GM18502 (cell line): ENCODE results near the gene BCL3.

Experiments used
- ATAC-seq: cut with Tn5 transposase; IDR thresholded peaks from one replicate; pipeline ENCODE4 v1.9.1; 2021; ENCODE audit warnings: mild to moderate bottlenecking; ENCODE audit not compliant: unreplicated experiment, poor library complexity

Gene BCL3

DNA sequence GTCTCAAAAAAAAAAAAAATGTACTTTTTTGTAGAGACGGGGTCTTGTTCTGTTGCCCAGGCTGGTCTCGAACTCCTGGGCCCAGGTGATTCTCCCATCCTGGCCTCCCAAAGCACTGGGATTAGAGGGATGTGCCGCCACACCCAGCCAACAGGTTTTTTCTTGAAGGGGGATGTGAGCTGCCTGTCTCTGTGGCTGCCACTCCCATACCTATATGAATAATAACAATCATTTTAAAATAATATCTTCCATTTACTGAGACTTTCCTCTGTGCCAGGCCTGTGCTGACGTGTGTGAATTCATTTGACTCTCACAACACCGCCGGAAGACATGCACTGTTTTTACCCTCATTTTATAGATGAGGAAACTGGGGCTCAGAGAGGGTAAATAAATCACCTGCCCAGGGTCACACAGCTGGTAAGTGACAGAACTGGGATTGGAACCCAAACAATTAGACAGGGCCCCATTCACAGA is 7.2 kb upstream of the BCL3 start:
- no peak for ATAC-seq

DNA sequence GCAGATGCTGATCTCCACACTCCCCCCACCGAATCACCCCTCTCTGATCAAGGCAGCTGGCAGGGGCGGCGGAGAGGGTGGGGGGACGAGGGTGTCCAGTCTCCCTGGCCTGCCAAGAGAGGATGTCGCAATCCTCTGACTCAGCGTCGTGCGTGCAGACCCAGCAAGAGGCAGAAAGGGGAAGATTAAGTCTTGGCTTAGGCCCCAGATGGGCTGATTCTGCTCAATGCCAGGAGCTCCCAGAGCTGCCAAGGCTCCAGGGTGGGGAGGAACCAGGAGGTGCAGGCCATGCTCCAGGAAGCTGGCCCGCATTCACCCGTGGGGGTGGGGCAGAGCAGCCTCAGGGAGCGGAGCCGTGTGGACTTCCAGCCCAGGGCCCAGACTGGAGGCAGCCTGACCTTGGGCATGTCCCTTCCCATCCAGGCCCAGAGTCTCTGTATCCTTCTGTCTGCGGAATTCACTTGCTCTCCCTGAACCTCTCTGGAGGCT is 6.6 kb upstream of the BCL3 start:
- no peak for ATAC-seq

DNA sequence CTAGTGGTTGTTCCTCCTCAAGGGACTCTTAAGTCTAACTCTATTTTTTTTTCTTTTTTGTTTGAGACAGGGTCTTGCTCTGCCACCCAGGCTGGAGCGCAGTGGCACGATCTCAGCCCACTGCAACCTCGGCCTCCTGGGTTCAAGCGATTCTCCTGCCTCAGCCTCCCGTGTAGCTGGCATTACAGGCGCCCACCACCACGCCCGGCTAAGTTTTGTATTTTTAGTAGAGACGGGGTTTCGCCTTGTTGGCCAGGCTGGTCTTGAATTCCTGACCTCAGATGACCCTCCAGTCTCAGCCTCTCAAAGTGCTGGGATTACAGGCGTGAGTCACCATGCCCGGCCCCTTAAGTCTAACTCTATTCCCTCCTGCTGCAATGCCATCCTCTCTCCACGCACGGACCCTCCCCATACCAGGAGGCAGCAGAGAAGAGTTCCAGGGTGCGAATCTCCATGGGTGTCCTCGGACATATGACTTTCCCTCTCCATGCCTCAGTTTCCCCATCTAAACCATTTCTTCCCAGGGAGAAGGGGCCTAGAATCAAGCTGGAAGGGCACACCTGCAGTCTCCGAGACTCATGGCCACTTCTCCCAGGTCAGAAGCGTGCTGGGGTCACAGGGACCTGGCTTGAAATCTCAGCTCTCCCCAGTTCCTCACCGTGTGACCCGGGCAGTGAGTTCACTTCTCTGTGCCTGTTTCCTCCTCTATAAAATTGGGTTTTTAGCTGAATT is 6.0 kb upstream of the BCL3 start:
- ATAC-seq: no peak

DNA sequence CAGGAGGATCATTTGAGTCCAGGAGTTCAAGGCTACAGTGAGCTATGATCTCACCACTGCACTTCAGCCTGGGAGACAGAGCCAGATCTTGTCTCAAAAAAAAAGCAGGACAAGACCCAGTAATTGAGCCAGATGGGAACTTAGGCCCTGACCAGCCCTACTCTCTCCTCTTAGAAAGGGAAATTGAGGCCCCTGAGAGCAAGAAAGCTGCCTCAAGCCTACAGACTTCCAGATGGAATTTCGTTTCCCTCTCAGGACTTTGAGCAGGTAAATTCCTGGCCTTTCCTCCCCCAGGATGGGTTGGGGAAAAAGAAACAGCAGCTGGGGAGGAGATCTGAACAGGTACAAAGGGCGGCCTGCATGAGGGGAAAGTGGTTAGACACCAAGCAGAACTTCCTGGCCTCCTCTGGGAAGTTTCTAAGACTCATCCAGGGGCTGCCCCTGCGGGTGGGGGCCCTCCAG is 3.6 kb upstream of the BCL3 start:
- ATAC-seq: no peak

DNA sequence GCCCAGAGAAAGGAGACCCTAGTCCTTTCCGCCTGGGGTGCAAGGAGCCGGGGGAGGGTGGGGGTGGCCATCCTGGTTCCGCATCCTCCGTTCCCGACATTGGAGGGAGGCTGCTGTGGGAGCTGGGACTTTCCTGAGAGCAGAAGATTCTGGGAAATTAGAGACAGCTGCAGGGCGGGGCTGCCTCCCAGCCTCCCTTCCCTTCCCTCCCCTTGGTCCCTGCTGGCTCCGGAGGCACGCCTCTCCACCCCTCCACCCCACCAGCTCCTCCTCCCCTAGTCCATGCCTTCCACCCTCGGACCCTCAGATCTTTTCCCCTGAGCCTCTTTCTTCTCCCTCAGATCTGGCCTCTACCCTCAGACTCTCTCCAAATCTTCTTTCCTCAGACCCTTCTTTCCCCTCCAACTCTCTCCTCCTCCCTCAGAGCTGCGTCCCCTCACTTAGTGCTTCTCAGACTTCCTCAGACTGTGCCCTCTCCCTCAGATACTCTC is 3.1 kb upstream of the BCL3 start:
- no peak for ATAC-seq

DNA sequence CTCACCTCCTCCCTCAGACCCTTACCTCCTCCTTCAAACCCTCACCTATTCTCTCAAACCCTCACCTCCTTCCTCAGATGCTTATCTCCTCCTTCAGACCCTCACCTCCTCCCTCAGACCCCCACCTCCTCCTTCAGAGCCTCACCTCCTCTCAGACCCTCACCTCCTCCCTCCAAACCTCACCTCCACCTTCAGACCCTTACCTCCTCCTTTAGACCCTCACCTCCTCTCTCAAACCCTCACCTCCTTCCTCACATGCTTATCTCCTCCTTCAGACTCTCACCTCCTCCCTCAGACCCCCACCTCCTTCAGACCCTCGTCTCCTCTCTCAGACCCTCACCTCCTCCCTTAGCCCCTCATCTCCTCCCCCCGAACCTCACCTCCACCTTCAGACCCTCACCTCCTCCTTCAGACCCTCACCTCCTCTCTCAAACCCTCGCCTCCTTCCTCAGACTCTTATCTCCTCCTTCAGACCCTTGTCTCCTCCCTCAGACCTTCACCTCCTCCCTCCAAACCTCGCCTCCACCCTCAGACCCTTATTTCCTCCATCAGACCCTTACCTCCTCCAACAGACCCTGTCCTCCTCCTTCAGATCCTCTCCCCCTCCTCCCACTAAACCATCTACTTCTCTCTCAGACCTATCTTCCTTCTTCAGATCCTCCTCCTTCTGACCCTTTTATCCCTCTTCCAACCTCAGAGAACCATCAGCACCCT is 2.5 kb upstream of the BCL3 start:
- no peak for ATAC-seq

DNA sequence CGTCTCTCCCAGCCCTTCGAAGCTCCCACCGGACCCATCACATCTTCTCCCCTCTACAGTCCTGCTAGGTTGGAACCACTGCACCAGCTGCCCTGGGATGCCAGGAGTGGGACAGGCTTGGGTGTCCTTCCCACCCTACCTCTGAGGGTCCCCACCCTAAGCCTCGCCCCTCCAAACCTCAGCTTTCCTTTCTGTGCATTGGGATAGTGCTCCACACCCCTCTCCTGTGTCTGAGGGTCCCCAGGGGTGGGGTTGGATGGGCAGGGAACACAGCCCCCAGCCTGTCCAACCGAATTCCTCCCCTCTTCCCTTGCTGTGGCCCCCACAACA is 1.9 kb upstream of the BCL3 start:
- no peak for ATAC-seq

DNA sequence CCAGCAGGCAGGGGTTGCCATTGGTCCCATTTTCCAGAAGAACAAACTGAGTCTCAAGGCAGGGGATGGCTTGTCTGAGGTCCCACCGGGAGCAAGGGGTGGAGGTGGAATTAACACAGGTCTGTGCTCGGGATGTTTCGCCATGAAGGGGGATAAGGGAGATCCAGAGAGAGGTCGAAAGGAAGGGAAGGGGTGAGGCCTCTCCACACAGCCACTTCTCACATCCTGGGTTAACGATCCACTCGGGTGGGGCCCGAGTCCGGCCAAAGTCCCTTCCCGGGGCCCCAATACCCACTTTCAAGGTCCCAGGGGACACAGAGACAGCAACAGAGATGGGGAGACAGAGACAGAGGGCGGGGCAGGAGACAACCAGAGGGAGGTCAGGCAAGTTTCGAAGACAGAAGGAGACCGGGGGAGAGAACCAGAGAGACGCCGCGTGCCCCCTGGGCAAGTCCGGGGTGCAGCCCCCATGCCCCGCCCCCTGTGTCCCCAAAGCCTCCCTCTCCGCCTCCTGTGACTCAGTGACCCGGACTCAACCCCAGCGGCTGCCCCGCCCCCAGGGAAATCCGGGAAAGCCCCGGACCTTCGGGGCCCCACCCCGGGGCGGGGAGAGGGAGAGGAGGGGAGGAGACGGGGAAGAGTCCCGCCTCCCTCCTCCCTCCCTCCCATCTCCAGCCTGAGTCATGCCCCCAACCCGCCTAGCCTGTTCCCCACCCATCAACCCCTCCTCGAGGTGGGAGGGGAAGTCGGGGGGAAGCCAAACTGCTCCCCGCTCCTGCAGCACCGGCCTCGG is 1.4 kb upstream of the BCL3 start:
- peak; percentile 49 for ATAC-seq

DNA sequence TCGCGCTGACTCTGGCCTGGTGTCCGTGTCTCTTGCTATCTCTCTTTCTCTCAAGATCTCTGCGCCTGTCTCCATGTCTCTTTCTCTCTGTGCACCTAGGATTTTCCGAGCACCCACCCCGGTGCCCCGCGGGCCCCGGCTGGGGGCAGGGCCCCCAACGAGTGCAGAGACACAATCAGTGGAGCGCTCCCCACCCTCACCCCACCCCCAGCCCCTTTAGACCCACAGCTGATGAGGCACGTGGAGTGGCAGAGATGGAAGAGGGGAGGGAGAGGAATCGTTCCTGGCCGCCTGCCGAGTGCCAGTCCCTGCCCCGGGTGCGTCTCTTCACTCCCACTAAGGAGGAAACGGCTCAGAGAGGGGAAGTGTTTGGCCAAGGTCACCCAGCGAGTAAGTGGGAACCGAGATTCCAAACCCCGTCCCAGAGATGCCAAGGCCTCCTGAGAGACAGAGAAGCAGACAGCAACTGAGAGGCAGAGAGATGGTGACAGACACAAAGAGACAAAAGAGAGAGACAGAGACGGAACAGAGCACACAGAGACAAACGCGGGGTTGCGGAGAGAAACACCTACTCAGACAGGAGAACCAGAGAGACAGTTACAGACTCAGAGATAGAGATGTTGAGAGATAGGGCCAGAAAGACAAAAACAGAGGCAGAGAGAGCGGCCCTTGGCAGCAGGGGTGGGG is 626 bp upstream of the BCL3 start:
- peak; percentile 7 for ATAC-seq

DNA sequence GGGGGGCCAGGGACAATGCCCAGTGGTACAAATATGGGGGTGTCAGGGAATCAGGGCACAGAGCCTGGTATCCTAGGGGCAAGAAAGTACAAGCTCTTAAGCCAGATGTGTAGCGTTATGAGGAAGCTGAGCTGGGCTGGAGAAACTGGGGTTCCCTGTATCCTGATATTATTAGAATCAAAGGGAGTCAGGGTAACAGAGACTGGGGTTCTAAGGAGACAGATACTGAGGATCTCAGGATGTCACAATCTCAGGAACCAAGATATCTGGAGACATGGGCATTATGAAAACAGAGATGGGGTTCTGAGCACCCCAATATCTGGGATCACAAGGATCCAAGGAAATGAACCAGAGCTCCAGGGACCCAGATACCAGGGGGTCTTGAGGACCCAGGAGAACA is 784 bp downstream of the BCL3 start:
- ATAC-seq: no peak

DNA sequence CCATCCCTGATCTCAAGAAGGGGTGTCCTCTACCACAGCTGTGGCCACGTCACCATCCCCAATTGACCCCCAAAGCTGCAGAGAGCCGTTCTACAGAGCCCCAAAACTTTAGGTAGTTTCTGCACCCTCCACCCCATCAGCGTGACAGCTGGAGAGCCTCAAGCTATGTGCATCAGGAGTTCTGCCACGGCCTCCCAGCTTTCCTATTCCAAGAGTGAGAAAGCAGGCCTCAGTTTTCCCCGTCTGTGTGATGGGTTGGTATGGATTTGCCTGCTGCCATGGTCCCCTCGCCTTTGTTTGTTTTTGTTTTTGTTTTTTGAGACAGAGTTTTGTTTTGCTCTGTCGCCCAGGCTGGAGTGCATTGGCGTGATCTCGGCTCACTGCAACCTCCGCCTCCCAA is 1.5 kb downstream of the BCL3 start:
- ATAC-seq: no peak

DNA sequence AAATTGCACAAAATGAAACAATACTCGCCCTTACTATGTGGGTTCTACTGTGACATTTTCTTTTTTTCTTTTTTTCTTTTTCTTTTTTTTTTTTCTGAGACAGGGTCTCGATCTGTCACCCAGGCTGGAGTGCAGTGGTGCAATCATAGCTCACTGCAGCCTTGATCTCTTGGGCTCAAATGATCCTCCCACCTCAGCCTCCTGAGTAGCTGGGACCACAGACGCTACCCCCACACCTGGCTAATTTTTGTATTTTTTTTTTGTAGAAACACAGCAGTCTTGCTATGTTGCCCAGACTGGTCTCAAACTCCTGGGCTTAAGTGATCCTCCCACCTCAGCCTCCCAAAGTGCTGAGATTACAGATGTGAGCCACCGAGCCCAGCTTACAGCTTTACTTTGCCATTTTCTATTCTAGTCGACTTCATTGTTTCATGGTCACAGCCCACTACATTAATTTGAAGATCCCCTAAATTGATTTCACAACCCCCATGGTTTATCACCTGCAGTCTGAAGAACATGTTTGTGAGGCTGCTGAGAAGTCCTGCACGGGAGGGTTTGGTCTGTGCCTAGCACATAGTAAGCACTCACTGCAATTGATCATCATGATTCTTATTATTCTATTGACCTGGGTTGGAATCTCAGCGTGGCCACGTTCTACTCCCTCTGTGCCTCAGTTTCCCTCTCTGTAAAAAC is 3.8 kb downstream of the BCL3 start:
- no peak for ATAC-seq

DNA sequence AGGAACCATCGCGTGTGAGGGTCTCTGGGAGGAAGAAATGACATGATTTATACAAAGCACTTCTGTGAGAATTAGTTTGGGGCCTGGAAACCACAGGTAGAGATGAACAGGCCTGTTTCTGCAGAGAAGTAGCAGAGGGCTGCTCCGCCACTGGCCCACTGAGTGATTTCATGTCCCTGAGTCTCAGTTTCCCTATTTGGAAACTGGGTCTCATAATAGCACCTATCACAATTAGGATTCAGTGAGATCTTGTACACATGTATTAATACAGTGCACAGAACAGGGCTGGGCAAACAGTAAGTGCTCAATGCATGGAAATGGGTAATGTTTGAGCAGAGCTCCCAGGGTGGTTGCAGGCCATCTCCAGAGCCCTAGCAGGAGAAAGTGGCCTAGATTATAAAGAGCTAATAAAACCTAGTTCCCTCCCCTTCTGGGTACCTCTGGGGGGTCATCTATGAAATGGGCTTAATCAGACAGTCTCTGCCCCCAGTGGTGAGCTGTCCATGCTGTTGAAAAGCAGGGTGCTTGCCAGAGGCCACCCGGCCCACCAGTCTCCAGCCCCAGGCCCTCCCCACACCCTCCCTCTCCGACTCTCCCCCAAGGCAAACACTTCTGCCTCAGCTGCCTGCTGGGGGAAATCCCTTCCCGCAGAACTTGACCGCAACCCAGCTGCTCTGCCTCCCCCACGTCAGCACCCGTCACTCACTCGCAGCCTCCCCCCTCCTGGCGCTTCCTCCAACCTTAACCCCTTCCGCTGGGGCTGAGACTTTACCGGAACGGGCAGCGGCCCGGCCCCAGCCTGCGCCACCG is 4.5 kb downstream of the BCL3 start:
- peak; percentile 68 for ATAC-seq

DNA sequence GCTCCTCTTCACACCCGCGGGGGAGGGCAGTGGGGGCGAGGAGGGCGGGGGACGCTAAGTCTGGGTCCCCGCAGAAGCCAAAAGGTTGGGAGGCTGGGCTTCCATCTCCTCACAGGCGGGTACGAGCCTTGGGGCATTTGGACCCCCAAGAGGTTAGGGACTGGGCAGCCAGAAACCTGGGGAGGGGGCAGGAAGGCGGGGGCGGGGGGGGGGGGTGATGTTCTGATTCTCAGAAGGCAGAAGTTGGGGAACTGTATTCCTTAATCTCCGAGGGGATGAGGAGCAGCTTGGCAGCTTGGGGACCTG is 5.1 kb downstream of the BCL3 start:
- no peak for ATAC-seq

DNA sequence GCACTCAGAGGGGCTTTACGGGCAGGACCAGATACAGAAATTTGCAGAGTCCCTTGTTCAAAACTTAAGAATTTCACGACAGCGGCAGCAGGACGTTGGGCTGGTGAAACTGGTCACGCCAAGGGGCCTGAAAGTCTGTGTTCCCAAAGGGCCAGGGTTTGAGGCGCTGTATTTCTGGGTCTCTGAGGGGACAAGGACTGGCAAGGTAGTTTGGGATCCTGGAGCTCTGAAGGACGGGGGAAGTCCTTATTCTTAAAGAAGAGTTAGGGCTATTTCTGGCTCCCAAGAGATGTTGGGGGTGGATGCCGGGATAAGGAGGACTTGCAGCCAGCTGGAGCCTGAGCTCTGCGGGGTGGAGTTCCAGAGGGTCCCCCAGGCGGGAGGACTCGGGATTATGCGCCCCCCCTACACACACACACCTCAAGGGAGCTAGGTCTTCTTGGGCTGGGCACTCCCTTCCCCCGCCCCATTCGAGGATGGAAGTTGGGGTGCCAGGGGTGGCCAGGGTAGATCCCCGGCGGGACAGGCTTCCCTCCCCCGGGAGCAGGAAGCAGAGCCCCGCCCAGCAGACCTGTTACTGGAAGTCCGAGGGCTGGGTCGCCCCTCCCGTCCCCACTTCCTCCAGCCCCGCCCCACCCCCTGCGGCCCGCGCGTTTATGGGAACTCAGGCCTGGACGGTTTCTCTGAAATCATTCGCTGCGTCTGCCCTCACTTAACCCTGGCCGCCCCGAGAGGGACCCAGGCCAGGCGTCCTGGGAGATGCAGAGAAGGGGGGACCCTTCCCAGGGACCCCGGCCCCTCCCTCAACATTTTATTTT is 5.6 kb downstream of the BCL3 start:
- ATAC-seq: peak; percentile 32

DNA sequence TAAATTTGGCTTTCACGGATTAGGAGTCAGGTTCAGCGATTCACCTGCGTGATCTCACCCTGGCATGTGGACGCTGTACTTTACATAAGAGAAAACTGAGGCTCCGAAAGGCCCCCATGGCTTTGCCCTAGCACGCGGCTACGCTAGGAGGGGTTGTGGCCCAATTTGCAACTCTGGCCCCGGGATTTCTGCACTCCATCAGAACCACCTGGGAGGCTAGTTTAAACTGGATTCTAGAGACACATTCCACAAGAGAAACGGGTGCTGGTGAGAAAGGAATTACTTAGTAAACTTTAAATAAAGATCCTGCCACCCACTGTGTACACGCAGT is 6.2 kb downstream of the BCL3 start:
- no peak for ATAC-seq

DNA sequence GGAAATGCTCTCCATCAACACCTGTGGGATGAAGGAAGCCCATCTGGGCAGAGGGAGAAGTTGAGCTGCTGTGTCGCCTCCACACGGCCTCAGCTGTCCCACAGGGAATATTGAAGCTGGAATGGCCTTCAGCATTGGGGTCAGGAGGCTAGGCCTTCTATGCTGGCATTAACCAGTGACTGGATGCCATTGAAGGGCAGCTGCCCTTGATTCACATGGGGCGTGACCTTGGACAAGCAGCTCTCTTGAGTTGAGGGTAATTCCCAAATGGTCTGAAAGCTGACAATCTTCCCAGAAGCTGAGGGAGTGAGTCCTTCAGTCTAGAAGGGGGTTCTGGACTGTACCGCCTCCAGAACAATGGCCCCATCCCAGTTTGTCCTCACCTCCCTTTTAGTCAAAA is 6.7 kb downstream of the BCL3 start:
- ATAC-seq: no peak

DNA sequence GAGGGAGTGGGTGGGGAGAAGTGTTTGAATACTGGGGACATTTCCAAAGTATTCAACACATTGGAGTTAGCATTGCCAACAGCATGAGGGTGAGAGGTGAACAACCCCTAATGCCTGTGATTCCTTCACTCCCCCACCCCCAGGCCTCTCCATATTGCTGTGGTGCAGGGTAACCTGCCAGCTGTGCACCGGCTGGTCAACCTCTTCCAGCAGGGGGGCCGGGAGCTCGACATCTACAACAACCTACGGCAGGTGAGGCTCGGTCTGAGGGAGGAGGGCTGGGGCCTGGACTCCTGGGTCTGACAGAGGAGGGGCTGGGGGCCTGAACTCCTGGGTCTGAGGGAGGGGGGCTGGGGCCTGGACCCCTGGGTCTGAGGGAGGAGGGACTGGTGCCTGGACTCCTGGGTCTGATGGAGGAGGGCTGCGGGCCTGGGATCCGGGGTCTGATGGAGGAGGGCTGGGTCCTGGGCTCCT is 7.6 kb downstream of the BCL3 start:
- ATAC-seq: no peak
